ENCODE results near the gene C1orf174.

C1orf174 gene

DNA sequence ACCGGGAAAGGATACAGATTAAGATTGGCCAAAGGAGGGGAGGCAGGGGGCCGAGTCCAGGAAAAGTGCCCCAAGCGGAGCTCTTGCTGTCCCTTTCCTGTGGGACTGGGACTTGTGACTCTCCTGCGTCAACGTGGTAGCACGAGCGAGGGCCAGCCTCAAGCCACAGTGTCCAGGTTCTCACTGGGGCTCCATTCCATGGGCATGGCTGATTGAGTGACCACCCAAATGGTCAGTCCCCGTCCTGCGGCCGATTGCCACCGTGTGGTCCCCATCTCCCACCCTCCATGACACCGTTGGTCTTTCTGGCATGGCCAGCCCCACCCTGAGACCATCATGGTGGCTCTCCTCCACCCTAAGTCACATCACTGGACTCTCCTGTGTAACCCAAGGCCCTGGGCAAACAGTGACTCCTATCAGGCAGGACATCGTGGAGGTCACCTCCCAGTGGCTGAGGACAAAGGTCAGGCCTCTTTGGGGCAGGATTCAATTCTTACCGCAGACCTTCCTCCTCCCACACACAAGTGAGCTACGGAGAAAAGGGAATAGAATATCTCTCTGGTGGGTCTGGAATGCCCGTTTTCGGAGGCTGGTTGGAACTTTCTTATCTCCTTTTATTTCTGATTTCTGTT, 8.9 kb upstream of the C1orf174 start:
- no peak for DNase-seq

DNA sequence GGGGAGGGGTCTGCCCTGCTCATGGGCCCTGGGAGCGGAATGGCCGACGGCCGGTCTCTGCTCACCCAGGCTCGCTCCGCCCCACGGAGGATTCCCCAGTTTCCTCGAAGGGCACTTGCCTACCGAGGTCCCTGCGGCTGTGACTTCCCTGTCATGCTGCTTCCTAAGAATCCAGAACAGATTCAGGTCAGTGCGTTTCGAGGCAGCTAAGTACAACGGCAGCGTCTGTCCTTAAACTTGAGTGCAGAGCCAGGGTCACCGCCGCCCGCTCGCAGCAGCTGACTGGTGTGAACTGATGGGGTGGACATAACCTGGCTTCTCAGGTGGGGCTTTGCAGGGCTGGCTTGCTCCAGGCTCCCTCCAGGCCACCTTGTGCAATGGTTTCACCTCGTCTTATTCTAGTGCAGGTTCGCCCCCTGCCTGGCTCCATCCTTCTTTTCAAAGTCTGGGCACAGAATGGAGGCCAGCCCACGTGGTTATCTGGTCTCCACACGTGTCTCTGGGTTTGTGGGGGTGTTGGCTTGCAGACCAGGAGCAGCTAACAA, 7.6 kb upstream of the C1orf174 start:
- DNase-seq: no peak

DNA sequence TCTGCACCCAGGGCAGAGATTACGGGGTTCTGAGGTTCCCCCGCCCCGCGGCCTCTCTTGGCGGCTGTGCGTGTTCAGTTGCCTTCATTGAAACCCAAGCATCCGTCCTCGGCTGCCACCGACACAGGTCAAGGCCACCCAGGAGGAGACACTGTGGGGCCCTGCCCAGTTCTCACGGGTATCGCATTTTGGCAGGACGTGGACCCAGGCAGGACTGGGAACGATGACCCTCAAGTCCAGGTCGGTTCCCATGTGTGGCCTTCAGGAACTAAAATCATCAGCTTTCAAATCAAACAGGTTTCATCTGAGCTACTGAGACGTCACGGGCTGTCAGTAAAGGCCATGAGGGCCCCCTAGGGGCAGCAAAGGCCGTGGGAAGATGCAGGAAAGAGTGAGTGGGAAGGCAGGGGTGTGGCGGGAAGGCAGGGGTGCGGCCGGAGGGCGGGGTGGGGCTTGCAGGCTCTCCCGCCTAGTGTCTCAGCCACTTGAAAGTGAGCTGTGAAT, 7.0 kb upstream of the C1orf174 start:
- peak; percentile 39 for DNase-seq

DNA sequence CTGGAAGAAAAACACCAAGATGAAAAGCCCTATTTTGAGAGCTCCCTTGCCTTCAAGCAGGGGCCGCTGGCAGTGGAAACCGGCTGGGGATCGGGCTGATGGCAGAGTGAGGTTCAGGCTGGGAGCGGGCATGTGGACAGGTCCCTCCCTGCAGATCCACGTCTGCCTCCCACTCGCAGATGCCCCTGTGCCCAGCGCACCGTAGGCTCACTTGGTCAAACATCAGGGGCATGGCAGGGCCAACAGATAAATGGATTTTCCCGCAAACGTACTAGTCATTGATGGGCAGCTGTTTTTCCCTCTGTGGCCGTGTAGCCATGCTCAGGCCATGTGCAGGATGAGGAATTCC, 6.6 kb upstream of the C1orf174 start:
- DNase-seq: no peak

DNA sequence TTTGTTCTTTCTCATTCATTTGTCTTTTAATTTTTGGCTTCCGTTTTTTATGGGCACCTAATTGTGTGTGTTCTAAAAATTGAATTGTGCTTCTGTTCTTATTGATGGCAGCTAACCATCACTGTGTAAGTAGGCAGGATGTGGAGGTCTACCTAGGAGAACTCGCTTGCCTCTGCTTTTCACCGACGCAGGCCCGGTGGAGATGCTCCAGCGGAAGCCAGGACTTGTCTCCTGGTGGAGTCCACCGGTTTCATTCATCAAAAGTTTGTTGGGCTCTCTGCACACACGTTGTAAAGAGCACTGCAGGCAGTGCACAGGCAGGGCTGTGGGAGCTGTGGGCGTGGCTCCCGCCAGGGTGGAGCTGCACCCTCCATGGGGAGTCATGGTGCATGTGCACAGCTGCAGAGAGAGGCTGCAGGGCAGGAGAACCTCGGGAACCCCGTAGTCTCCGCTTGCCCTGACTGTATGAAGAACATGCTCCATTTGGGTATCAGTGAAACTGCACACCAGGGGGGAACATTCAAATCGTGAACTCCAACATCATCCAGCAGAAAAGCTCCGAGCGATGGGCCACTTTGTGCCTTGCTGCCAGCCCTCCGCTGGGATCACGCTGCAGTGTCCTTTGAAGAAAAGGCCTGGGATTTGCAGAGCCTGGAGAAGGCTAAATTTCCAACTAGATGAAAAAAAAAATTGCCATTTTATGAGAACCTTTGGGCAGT, 6.0 kb upstream of the C1orf174 start:
- no peak for DNase-seq

DNA sequence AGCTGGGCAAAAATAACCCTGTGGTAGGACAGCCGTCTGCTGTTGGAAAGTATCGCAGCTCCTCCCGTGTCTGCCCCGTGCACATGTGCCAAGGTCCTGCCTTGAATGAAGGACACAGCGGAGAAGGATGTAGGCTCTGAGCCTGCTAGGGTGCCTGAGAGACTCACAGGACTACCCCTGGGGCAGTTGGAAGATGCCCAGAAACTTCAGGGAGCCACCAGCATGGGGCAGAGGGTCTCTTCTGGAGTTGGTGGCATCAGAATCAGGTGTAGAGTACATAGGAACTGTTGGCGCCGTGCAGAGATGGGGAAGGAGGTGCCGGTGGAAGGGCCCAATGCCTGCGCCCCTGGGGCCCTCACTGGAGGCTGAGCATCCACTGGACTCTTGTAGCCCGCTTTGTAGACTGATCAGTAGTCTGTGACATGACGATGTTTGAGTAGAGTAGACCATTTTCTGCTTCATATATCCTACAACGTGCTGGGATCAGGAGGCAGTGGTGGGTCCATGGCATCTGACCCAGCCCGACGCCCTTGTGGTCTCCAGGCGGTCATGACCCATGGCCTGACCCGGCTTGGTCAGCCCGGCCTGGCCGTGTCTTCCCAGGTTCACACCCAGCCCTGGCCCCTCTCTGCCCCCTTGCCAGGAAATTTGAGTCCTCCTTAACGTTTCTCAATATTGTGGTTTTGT, 5.3 kb upstream of the C1orf174 start:
- no peak for DNase-seq

DNA sequence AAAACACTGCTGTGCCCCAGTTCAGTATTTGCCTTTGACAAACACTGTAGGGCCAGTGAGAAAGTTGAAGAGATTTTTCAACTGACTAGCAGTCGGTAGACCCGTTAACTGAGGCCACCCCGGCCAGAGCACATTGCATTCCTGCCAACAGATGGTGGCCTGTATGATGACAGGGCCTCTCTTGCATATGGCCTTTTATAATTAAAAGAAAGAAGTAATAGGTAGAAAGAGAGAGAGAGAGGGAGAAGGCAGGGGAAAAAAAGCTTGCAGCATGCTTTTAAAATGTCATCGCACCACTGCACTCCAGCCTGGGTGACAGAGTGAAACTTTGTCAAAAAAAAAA, 4.7 kb upstream of the C1orf174 start:
- no peak for DNase-seq

DNA sequence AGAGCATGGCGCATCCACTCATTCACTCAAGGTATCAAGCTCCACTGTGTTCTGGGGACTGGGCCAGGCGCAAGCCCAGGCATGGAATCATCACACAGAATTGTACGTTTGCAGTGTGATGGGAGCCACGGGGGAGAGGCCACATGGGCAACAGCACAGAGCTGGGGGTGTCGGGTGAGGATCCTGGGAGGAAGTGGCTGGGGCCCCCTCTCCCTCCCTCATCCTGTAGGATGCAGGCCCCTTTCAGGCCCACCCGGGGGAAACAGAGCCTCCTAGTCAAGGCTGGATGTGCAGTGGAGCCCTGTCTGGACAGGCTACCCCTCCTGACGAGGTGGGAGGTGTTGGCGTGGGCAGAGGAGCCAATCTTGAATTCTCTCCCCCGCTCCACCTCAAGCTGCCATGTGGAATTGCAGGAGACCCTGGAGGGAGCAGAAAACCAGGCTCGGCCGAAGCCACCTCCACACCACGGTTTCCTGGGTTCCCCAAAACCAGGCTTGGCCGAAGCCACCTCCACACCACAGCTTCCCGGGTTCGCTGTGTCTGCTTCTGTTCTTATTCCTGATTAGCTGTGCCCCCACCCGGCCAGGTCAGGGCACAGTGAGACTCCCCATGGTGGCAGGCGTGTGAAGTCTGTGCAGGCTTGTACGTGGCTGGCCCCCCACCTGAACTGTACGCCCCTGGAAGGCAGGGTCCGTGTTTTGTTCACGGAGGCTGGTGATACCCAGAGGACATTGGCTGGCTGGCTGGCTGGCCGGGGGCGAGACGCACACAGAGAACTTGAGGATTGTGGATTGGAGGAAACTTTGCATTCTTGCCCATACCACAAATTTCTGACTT, 4.2 kb upstream of the C1orf174 start:
- DNase-seq: no peak

DNA sequence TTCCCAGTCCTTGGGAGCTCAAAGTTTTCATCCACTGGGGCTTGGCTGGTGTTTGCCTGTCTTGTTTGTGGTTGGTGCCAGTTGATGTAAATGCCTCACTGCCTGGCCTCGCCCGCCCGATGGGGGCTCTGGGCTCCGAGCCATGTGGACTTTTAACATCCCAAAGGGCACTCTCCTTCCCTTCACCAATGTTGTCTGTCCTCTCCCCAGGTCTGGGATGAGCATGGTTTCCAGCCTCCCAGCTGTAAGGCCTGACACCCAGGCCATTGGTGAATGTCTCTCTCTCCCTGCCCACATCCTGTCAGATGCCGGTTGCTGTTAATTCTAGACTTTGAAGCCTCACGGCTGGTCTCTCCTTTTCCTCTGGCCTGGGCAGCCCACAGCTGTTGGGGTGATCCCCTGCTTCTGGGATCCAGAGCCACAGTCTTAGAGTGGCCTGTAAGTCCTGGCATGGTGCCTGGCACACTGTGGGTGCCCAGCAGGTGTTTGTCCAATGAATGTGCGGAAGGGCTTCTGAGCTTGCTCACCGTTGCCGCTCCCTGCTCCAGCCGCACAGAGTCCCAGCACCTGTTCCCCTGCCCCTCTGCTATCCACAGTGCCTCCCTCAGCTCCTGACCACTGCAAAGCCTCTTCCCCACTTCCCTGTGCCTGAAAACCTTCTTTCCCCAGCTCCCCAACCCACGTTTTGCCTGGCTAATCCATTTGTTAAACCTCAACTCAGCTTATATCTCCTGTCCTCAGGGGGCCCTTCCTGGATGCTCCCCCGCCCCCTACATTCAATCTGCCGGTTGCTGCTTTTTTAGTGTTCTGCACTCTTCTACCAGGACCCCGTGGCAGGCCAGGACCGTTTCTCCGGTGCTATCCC, 3.3 kb upstream of the C1orf174 start:
- peak; percentile 44 for DNase-seq

DNA sequence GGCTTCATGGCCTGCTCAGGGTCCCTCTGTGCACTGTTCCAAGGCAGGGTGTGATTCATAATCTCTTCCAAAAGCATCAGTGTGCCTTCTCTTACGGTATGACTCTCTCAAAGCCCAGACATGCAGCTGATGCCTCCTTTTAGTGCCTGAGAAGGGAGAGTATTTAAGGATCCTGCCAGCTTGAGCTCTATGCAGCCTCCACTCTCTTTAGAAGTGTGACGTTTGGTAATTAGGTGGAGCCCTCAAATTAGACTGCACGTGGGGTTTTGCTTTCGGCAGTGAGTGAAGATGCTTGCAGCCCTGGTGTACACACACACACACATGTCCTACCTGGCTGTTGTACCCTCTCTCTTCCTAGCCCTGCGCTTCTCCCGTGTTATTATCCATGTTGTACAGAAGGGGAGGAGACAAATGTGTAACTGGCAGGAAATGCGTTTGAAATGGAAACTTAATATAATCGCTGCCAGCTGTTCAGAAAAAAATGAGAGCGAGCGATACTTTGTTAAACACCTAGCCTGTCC, 2.6 kb upstream of the C1orf174 start:
- peak; percentile 29 for DNase-seq

DNA sequence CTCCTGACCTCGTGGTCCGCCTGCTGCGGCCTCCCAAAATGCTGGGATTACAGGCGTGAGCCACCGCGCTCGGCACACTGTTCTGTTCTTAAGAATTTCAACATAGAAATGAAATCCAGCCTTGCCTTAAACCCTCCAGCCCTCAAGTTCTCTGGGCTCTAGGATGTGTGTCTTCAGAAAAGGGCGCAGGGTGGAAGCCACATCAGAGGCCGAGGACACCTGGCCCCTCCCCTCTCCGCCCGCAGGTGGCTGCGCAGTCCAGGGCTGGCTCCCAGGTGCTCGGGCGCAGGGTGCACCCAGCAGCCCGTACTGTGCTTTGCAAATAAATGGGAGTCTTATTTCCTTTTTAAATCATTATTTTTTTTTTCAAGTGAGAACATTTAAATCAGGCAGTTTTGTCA, 2.0 kb upstream of the C1orf174 start:
- peak; percentile 40 for DNase-seq

DNA sequence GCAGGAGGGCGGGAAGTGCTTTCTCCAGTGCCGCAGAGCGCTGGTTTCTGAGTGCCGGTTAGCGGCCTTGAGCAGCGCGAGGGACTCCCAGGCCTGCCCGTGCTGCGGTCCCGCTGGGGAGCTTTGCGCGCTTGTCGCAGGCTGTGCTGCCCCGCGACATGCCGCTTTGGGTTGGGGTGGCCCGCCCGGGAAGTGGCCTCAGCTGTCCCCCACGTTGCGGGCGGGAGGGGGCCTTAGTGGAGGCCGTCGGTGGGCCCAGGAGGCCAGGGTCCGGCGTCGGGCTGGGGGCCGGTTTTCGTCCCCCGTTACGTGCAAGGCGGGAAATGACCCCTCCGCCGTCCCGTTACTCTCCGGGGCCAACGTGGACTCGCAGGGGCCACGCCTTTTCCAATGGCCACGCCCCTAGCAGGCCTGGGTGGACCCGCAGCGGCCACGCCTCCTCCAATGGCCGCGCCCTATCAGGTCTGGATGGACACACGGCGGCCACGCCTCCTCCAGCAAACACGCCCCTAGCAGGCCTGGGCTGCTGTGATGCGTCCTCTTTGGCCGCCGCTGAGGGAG, 977 bp upstream of the C1orf174 start:
- DNase-seq: peak; percentile 92

DNA sequence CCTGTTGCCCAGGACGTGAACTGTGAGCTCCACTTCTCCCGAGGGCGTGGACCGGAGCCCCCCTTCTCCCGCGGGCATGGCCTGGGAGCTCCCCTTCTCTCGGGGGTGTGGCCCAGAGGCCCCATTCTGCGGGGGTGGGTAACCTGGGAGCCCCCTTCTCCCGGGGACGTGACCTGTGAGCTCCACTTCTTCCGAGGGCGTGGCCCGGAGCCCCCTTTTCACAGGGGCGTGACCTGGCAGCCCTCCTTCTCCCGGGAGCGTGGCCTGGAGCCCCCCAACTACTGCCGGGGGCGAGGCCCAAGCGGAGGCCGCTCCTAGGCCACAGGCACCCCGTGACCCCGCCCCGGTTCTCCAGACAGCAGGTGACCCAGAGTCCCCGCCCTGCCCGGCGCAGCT, 320 bp downstream of the C1orf174 start:
- no peak for DNase-seq

DNA sequence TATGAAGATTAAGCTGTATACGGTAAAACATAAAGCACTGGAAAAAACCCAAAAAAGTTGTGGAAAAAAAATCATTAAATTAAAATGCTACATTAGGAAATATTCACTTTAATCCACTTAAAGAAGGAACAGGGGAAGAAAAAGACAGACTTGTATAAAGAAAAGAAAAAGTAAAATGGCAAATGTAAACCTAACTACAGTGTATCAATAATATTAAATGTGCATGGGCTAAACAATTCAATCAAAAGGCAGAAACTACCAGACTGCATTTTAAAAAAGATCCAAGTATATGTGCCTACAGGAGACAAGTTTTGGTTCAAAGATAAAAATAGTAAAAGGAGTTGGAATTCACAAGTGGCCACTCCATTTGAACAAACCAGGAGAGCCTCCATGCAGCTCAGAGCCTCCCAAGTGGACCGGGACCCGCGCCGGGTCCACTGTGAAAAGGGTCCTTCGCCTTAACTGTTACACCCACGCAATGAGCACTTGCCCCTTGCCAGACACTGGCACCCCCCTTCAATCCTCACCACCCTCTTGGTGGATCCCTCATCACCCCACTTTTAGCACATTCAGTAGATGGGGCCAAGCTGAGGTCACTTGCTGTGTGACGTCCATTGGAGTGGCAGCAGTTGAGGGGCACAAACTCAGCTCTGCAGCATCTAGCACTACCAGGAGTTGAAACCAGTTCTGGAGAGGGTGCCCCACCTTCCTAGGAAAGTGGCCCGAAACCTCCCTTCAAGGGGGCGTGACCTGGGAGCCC, 898 bp downstream of the C1orf174 start:
- no peak for DNase-seq

DNA sequence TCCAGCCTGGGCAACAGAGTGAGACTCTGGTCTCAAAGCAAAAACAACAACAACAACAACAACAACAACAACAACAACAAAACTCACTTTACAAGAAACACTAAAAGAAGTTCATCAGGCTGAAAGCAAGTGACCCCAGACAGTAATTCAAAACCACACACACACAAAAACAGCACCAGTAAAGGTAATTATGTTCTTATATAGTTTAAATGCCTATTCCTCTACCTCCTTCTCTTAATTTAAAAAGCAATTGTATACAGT, 1.7 kb downstream of the C1orf174 start:
- DNase-seq: no peak

DNA sequence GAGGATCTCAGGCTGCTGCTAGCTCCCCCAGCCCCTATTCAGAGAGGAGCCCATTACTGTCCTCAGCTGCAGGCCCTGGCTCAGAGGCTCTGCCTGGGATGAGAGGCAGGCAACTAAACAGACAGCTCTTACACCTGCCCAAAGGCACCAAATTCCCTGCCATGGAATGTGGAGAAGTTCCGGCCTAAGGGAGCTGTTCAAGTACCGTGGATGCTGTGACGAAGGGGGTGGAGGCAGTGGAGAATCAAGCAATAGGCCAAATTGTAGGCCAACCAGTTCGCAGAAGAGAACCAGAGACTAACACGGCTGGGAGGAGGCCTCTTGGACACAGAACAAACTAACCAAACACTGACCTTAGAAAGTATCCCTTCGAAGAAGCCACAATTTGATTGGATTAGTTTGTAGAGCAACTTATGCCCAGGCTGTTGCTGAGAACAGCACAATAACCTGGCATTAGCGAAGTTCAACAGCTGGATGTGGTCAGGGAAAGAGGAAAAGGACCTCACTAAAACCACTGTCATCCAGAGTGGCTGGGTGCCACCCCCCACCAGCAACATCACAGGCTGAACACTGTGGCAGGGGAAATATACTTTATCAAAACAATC, 3.6 kb downstream of the C1orf174 start:
- no peak for DNase-seq

DNA sequence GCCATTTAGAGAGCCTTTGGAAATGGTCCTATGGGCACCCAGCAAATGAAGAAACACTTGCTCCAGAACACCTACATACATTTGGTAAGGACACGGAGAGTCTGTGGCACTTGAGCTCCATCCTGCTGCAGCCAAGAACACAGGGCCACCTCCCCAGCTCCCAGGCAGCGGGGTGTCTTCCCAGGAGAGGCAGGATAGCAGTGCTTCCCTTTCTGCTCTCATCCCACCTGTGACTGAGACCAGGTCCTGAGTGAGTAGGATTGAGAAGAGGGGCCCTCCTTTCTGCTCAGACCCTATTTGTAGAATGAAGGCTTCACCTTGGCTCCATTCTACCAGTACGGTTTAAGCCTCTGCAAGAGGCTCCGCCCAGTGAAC, 4.1 kb downstream of the C1orf174 start:
- no peak for DNase-seq

DNA sequence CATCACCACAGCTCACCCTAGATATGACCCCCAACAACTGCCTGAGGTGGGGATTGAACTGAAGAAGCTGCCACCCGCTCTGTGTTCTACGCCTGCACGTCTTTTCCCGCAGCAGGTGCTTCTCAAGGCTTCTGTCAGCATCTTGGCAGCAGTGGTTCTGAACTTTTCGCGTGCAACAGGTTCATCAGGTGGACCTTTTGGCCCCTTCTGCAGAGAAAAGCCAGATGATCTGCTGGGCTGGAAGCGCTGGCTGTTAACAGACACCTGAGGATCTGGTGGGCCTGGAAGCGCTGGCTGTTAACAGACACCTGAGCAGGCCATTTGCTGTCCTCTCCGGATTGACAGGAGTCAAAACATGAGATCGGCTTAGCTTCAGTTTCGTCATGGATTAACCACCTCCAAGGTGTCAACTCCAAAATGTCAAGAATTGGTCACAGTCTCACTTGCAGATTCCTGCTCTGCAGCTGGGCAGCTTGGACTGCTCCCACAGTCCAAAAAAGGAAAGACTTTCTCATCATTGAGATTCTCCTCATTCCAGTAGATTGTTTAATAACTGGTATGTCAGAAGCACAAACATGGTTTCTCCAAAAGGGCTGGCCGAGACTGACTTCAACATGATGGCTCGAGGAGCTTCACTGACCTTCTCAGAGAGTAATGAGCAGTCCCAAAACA, 4.7 kb downstream of the C1orf174 start:
- DNase-seq: no peak

DNA sequence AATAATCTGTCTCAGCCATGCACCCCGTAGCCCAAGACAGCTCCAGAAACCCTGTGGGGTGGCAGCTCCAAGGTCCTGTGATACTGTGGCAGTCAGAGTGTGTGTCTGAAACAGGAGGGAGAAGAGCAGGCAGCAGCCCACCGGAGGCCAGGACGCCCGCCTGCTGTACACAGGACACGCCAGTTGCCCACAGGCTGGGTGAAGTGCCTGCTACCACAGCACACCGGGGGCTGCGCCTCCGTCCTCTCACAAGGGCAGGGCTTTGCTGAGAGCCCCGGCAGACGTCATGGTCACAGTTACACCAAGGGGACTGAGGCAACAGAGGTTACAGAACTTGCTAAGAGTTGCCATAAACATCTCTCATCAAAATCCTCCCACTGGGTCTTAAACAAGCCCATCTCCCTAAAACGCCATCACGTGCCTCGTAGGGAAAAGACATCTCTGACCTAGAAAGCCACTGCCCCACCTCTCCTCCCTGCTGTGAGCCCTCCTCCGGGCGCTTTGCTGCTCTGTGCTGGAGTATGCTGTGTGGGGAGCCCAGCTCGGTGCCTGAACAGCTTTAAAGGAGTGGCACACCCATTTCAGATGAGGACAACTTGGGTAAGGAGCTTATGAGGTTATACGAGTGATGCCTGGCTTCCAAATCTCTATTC, 5.3 kb downstream of the C1orf174 start:
- no peak for DNase-seq

DNA sequence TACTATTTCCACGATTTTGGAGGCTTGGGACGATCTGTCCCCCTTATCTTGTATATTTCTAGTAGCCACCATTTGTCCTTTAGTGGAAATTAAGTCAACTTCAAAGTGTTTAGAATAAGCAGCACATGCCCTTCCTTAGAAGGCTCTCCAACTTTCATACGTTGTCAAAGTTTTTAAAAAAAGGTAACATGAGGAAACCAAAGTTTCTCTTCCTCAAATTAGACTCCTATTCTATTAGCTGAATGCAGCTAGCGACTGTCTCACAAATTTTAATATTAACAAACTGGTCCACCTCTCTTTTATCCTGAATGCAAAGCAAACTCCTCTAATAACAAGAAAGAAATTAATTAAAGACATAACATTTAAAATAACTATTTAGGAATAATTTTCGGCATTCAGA, 6.9 kb downstream of the C1orf174 start:
- DNase-seq: no peak
